ENCODE data around the gene FXN. TPM values are rescaled to one million over a fixed set of nuclear protein-coding genes. Genes with fewer than 3 reads are reported as not detected.
A peak's percentile ranks its signal among the peaks of the same experiment; 100 is the strongest.

The FXN gene
- total and polyA plus RNA-seq, 4 donors = 4.7 to 41.7 (median 23.9) TPM

DNA sequence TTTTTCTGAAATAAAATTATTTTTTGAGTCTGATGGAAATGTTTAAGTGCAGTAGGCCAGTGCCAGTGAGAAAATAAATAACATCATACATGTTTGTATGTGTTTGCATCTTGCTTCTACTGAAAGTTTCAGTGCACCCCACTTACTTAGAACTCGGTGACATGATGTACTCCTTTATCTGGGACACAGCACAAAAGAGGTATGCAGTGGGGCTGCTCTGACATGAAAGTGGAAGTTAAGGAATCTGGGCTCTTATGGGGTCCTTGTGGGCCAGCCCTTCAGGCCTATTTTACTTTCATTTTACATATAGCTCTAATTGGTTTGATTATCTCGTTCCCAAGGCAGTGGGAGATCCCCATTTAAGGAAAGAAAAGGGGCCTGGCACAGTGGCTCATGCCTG is 39.2 kb downstream of the FXN start:
- H3K4me1 ChIP-seq (ENCODE audit: control insufficient read depth in 4 of 4, insufficient read depth in 4 of 4, low read length in 3 of 4) = peaks cover 6 to 15% (median 9%) of the 10 kb centered on the region in 4 donors
- no peaks in the 10 kb centered on the region for H3K27me3 ChIP-seq (ENCODE audit: control insufficient read depth in 4 of 4, insufficient read depth in 4 of 4, low read length in 3 of 4)
- WGBS = 82% methylated on average over 2 of the region's 2 CpGs
- H3K36me3 ChIP-seq (ENCODE audit: control insufficient read depth in 4 of 4, insufficient read depth in 3 of 4, low read depth in 1 of 4, low read length in 3 of 4) = peaks cover 0 to 12% (median 3%) of the 10 kb centered on the region in 4 donors
- H3K4me3 ChIP-seq (ENCODE audit: low read depth in 1 of 3, low read length in 3 of 3) = no peak overlapping the region
- H3K9me3 ChIP-seq (ENCODE audit: control insufficient read depth in 4 of 4, low read length in 3 of 4) = no peaks in the 10 kb centered on the region
- H3K27ac ChIP-seq (ENCODE audit: low read depth in 1 of 2, low read length in 2 of 2) = no peak overlapping the region
- H3K9ac ChIP-seq (ENCODE audit: low read depth in 1 of 2, low read length in 2 of 2) = no peak overlapping the region
- DNase-seq (ENCODE audit: low spot score) = no peak
- TF ChIP-seq EGR1 (IDR thresholded peaks at IDR 0.05; ENCODE audit: low read depth in 2 of 2) = no peak
- TF ChIP-seq RXRA (IDR thresholded peaks at IDR 0.05) = no peak
- no peak for TF ChIP-seq NR2F2 (IDR thresholded peaks at IDR 0.05)
- TF ChIP-seq MAX (IDR thresholded peaks at IDR 0.05) = no peak
- TF ChIP-seq, protein P1, sequence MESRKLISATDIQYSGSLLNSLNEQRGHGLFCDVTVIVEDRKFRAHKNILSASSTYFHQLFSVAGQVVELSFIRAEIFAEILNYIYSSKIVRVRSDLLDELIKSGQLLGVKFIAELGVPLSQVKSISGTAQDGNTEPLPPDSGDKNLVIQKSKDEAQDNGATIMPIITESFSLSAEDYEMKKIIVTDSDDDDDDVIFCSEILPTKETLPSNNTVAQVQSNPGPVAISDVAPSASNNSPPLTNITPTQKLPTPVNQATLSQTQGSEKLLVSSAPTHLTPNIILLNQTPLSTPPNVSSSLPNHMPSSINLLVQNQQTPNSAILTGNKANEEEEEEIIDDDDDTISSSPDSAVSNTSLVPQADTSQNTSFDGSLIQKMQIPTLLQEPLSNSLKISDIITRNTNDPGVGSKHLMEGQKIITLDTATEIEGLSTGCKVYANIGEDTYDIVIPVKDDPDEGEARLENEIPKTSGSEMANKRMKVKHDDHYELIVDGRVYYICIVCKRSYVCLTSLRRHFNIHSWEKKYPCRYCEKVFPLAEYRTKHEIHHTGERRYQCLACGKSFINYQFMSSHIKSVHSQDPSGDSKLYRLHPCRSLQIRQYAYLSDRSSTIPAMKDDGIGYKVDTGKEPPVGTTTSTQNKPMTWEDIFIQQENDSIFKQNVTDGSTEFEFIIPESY (IDR thresholded peaks at IDR 0.05) = no peak
- TF ChIP-seq FOXA2 (IDR thresholded peaks at IDR 0.05) = no peak
- TF ChIP-seq TAF1 (conservative IDR thresholded peaks at IDR 0.05) = no peak

GRCh38 chr9:69076550-69076949 is 41.0 kb downstream of the FXN start:
- TF ChIP-seq REST (IDR thresholded peaks at IDR 0.05) (no peak), HNF4A (conservative IDR thresholded peaks at IDR 0.05) (peak; percentile 59 to 67), YY1 (IDR thresholded peaks at IDR 0.05) (no peak), TAF1 (conservative IDR thresholded peaks at IDR 0.05) (no peak), EGR1 (IDR thresholded peaks at IDR 0.05; ENCODE audit: low read depth in 2 of 2) (no peak), GABPA (IDR thresholded peaks at IDR 0.05 in 1 of 2, conservative IDR thresholded peaks at IDR 0.05 in 1 of 2) (no peak), RXRA (IDR thresholded peaks at IDR 0.05) (peak; percentile 45 to 63), JUND (IDR thresholded peaks at IDR 0.05) (peak in 1 of 2 donors; percentile 58), RAD21 (IDR thresholded peaks at IDR 0.05) (peak in 1 of 2 donors; percentile 62), SP1 (IDR thresholded peaks at IDR 0.05) (peak; percentile 51), FOXA1 (IDR thresholded peaks at IDR 0.05) (peak; percentile 51), MAX (IDR thresholded peaks at IDR 0.05) (no peak), FOXA2 (IDR thresholded peaks at IDR 0.05) (peak; percentile 66), NR2F2 (IDR thresholded peaks at IDR 0.05) (no peak), HNF4G (IDR thresholded peaks at IDR 0.05) (no peak)
- TF ChIP-seq, protein P2, sequence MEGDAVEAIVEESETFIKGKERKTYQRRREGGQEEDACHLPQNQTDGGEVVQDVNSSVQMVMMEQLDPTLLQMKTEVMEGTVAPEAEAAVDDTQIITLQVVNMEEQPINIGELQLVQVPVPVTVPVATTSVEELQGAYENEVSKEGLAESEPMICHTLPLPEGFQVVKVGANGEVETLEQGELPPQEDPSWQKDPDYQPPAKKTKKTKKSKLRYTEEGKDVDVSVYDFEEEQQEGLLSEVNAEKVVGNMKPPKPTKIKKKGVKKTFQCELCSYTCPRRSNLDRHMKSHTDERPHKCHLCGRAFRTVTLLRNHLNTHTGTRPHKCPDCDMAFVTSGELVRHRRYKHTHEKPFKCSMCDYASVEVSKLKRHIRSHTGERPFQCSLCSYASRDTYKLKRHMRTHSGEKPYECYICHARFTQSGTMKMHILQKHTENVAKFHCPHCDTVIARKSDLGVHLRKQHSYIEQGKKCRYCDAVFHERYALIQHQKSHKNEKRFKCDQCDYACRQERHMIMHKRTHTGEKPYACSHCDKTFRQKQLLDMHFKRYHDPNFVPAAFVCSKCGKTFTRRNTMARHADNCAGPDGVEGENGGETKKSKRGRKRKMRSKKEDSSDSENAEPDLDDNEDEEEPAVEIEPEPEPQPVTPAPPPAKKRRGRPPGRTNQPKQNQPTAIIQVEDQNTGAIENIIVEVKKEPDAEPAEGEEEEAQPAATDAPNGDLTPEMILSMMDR (IDR thresholded peaks at IDR 0.05; ENCODE audit: low read depth, low read length, missing input control) = no peak
- TF ChIP-seq, protein P1 (IDR thresholded peaks at IDR 0.05) = no peak
- 32% methylated on average over 5 of the region's 5 CpGs for WGBS
- Histone ChIP-seq H3K4me3 (ENCODE audit: low read depth in 1 of 3, low read length in 3 of 3) (no peak overlapping the region), H3K36me3 (ENCODE audit: control insufficient read depth in 4 of 4, insufficient read depth in 3 of 4, low read depth in 1 of 4, low read length in 3 of 4) (peaks cover 0 to 6% (median 3%) of the 10 kb centered on the region in 4 donors), H3K27me3 (ENCODE audit: control insufficient read depth in 4 of 4, insufficient read depth in 4 of 4, low read length in 3 of 4) (no peaks in the 10 kb centered on the region), H3K4me1 (ENCODE audit: control insufficient read depth in 4 of 4, insufficient read depth in 4 of 4, low read length in 3 of 4) (peaks cover 6 to 15% (median 9%) of the 10 kb centered on the region in 4 donors), H3K9ac (ENCODE audit: low read depth in 1 of 2, low read length in 2 of 2) (no peak overlapping the region), H3K9me3 (ENCODE audit: control insufficient read depth in 4 of 4, low read length in 3 of 4) (no peaks in the 10 kb centered on the region), H3K27ac (ENCODE audit: low read depth in 1 of 2, low read length in 2 of 2) (no peak overlapping the region)
- no peak for DNase-seq (ENCODE audit: low spot score)
